HG03139 (cell line): ENCODE measurements around the gene RMRP.

ENCODE experiments used
- ATAC-seq: cut with Tn5 transposase; IDR thresholded peaks from one replicate; pipeline ENCODE4 v1.9.1; 2021; ENCODE audit not compliant: unreplicated experiment

RMRP gene

DNA sequence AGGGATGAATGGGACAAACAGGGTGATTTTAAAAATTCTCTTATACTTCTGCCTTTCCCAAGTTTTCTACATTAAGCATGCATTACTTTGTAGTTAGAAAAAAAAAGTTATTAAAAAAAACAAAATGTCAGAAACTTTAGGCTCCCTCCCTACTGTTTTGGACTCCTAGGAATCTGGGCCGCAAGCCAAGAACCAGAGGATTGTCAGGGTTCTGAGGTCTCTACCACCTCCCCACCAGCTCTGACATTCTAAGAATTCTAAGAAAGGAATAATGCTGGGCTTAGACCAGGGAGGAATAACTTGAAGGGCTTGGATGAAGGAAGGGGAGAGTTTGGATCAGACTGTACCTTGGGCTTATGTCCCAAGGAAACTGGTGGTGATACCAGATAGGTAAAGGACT, 8.2 kb upstream of the RMRP start:
- no peak for ATAC-seq

DNA sequence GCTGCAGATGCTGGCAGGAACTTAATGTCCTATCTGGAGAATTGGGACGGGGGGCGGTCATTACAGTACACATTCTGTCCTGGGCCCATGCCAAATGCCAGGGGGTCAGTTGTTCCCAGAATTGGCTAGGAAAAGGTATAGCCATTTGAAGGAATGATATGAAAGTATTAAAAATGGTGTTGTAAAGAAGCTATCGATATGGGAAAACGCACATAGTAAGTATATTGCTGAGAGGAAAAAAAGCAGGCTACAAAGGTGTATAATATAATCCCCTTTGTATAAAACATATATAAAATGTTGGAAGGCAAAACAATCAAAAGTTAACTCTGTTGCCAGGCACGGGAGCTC, 7.6 kb upstream of the RMRP start:
- ATAC-seq, result no peak

DNA sequence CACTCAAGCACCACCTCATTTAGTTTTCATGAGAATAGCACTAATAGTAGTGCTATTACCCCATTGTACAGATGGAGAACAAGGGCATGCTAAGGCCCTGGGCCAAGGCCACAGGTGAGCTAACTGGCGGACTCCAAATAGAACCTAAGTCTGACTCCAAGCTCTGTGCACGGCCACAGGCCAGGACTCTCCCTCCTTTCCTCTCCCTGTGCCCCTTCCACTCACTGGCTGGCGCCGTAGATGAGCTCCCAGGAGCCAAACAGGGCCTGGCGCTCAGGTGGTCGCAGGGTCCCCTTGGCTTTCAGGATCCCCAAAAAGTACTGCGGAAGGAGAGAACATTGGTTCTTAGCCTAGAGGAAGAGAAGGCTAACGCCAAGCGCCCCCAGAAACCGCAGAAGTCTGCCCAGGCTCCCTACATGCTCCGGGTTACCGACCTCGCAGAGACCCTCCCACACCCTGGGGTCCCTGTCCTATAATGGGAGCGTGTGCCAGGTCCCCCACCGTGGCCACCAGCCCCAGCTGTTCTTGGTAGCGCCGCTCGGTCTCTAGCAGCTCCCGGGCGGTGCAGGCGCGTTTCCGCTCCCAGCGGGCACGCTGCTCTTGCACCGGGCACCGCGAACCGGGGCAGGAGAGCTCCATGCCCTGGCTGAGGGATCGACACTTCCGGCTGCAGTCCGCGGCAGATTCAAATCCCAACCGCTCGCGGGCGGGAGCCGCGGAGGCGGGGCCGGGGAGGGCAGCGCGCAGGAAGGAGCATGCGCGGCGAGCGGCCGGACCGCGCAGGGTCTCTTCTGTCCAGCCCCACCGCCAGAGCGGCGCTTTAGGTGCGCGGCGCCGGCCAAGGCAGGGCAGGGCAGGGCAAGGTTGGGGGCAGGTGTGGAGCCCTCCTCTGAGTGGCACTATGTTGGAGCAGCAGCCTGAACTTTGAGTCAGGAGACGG, 7.0 kb upstream of the RMRP start, which contains the start of gene ARHGEF39:
TSS of gene ARHGEF39 (minus strand) at position 665 of the 940 bp plus-strand sequence. CDS start at position 639, 26 bp downstream.
- peak; percentile 71 for ATAC-seq

DNA sequence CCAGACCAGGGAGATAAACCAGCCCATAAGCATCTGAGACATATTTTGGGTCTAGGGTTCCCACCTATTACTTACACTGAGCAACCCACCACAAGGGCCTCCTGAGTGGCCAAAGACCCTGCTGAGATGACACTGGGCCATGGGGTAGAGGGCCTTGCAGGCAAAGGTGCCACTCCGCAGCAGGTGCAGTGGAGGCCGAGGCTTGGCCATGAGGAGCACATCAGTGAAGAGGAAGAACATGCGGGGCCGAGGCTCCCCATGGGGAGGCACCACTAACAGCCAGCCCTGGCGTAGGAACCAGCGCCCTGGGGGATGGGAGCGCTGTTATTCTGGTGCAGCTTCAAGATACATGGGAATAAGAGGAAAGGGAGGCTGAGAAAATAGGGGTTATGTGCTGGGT, 4.6 kb upstream of the RMRP start:
- ATAC-seq, result no peak

DNA sequence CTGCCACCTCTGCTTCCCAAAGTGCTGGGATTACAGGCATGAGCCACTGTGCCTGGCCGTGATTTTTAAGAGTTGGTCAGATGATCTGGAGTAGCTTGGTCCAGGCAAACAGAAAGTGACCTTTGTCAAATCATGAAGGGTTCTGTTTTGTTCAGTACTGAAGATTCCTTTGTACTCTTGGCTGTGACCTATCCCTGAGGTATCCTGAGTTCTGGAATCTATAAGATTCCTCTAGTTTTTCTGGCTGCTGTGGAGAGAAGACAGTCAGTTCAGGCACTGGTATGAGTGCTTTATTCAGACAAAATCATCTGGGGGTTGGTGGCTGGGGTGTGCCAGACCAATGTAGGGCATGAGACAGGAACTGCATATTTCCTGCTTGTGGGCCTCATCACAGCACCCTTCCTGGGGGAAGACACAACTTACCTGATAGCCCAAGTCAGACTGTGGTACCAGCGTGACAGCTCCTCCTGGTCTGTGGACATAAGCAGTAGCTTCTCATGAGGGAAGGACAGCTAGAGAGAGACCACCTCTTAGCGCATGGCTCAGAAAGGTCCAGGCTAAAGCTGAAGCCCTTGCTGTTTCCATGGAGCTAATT, 4.0 kb upstream of the RMRP start:
- no peak for ATAC-seq

DNA sequence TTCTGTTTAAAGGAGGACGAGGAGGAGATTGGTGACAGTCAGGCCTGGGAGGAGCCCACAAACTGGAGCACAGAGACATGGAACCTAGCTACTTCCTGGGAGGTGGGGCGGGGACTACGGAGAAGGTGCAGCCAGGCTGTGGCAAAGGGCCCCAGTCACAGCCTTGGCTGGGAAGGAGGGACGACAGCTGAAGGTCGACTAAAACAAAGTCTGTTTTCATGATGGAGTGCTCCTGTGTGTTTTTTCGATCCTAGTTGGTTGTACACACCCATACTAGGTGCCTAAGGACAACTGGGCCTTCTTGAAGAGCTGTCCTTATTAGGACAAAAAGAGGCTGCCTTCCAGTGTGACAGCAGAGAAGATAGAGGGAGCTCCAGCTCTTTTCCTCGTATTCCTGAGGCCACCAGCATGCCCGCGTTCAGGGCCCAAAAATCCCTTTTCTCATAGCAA, 3.2 kb upstream of the RMRP start:
- ATAC-seq, result no peak

DNA sequence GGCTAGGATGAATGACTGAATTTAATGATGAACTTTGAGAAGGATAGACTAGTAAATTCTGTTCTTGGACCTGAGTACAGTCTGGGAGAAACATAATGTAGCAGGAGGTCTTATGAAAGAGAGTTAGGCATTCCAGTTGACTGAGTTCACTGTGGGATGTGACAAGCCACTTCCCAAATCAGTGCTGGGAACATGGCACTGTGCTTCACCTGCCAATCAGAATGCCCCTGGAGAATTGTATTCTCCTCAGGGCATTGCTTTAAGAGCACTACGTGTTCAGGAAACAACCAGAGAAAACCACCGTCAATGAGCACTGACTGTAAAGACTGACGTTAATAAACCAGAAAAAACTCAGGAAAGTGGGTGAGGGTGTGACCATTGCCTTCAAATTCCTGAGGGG, 1.5 kb upstream of the RMRP start:
- ATAC-seq, result no peak

DNA sequence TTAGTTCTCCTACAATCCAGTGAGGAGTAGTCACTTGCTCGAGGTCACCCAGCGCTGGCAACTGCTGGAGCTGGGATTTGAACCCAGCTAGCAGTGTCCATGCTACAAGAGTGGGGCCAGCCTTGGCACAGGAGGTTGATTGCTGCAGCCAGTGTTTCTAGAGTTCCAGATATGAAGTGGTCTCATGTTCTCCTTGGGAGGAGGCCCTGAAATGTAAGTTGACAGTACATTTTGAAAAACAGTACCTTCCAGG, 1.1 kb upstream of the RMRP start:
- no peak for ATAC-seq

DNA sequence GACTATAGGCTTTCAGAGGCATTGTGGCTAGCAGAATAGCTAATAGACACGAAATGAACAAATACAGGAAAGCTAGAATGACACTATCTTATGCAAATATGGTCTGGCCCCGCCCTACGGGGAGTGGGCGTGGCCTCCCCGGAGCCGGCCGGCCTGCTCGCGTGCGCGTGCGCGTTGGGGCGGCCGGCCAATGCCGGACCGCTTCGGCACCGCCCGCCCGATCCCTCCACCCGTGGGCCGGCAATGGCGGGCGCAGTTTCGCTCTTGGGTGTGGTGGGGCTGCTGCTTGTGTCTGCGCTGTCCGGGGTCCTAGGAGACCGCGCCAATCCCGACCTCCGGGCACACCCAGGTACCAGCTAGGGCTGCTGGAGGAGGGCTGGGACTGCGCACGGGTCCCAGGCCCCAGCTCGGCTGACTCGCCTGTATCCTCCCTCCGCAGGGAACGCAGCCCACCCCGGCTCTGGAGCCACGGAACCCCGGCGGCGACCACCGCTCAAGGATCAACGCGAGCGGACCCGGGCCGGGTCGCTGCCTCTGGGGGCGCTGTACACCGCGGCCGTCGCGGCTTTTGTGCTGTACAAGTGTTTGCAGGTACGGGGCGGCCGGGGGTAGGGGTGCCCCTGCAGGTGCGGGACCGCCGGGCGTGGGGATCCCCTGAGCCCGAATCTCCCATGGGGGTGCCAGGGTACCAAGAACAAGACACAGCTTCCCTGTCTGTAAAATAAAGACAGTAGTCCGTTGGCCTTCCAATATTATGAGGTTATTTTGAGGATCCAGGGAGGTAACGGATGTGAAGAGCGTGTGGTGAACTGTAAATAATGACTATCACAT, 533 bp upstream of the RMRP start, which contains the start of gene CCDC107:
TSS of gene CCDC107 (plus strand) at position 156 of the 831 bp plus-strand sequence. CDS start at position 244, 88 bp downstream.
- peak; percentile 54 for ATAC-seq

DNA sequence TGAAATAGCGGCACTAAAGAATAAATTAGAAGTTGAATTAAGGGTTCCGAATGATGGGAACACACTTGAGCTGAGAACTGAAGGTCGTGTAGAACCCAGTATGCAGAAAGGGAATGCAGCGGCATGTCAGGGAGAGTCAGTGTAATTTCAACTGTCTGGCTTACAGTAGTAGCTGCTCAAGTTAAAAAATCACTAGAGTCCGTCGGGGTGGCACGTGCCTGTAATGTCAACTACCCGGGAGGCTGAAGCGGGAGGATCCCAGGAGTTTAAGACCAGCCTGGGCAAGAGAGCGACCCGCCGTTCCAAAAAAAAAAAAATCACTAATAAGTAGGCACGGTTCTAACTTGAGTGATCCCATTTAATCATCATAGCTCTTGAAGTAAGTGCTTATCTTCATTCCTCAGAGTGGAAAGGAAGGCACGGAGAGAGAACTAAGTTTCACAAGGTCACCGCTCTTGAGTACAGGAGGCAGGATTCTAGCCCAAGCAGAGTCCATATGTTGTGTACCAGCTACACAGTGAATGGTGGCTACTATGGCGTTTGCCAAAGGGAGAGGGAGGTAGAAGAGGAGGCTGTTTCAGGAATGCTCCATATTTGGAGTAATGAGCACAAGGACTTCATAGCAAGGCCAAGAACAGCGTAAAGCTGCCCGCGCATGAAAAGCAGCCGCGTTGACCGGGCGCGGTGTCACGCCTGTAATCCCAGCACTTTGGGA, 831 bp downstream of the RMRP start:
- ATAC-seq, result no peak

DNA sequence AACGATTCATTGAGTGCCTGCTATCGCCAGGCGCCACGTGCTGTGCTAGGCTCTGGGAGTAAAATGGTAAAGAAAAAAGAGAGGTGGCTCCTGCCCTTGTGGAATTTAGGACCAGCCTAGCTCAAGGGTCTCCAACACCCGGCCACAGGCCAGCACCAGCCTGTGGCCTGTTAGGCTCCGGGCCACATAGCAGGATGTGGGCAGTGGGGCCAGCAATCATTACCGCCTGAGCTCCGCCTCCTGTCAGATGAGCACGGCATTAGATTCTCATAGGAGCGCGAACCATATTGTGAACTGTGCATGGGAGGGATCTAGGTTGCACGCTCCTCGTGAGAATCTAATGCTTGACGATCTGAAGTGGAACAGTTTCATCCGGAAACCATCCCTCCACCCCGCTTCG, 1.5 kb downstream of the RMRP start:
- no peak for ATAC-seq

DNA sequence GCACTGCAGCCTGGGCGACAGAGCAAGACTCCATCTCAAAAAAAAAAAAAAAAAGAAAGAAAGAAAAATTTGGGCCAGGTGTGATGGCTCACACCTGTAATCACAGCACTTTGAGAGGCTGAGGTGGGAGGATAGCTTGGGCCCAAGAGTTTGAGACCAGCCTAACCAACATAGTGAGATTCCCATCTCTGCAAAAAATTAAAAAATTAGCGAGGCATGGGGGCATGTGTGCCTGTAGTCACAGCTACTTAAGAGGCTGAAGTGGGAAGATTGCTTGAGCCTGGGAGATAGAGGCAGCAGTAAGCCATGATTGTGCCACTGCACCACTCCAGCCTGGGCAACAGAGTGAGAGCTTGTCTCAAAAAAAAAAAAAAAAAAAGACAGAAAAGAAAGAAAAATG, 4.2 kb downstream of the RMRP start:
- no peak for ATAC-seq

DNA sequence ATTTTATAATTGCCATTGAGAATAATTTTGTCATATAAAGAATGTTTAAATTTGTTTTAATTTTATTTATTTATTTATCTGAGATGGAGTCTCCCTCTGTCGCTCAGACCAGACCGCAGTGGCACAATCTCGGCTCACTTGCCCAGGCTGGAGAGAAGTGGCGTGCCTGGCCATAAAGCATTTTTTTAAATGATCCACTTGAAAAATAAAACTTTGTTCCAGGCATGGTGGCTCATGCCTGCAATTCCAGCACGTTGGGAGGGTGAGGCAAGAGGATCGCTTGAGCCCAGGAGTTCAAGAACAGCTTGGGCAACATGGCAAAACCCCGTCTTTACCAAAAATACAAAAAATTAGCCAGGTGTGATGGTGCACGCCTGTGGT, 5.0 kb downstream of the RMRP start:
- ATAC-seq, result no peak

DNA sequence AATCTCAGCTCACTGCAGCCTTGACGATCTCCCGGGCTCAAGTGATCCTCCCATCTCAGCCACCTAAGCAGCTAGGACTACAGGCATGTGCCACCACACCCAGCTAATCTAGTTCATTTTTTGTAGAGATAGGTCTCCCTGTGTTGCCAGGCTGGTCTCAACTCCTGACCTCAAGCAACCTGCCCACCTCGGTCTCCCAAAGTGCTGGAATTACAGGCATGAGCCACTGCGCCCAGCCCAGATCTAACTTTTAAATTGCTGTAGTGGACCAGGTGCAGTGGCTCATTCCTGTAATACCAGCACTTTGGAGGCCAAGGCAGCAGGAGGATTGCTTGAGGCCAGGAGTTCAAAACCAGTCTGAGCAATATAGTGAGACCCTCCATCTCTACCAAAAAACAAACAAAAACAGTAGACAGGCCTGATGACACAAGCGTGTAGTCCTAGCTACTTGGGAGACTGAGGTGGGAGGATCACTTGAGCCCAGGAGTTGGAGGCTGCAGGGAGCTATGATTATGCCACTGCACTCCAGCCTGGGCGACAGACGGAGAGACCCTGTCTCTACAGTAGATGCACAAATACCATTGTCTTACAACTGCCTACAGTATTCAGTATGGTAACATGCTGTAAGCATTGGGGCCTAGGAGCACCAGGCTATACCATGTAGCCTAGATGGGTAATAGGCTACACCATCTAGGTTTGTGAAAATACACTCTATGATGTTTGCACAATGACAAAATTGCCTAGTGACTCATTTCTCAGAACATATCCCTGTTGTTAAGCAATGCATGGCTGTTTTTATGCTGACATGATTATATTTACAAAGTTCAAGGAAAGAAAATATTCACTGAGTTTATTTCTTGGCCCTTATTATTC, 5.6 kb downstream of the RMRP start:
- no peak for ATAC-seq

DNA sequence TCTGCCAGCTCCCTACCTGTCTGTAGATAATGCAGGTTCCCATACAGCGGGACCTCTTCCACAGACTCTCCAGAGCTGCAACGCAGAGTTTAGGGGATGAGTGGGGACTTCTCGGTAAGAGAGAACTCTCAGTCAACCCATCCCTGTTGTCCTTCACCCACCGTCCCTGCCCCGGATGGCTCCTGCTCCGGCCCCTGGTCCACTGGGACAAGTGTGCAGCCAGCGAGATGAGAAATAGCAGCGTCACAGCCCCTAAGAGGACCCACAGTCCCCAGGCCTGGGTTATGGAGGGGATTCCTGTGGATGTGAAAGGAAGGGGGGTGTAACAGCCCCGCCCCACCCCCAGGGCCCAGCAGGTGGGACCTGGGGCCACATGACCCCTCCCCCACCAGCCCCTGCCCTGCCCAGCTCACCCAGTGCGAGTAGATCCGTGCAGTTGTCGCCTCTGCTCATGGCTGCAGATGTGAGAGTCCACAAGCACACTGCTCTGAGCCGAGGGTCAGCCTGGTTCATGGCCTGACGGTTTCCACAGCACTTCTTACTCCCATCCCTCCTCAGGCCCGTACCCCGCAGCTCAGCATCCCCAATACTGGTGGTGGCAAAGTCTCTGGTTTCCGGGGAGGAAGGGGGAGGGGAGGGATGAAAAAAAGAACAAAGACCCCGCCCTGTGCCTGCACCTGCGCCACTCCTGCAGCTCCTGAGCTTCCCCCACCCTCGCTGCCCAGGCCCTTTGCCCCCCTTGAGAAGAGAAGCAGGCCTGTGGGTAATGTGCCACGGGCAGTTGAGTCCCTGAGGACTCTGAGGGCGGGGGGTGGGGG, 7.3 kb downstream of the RMRP start, which contains the start of gene SIT1:
TSS of gene SIT1 (minus strand) at position 591 of the 818 bp plus-strand sequence. CDS start at position 513, 78 bp downstream.
- ATAC-seq, result no peak

DNA sequence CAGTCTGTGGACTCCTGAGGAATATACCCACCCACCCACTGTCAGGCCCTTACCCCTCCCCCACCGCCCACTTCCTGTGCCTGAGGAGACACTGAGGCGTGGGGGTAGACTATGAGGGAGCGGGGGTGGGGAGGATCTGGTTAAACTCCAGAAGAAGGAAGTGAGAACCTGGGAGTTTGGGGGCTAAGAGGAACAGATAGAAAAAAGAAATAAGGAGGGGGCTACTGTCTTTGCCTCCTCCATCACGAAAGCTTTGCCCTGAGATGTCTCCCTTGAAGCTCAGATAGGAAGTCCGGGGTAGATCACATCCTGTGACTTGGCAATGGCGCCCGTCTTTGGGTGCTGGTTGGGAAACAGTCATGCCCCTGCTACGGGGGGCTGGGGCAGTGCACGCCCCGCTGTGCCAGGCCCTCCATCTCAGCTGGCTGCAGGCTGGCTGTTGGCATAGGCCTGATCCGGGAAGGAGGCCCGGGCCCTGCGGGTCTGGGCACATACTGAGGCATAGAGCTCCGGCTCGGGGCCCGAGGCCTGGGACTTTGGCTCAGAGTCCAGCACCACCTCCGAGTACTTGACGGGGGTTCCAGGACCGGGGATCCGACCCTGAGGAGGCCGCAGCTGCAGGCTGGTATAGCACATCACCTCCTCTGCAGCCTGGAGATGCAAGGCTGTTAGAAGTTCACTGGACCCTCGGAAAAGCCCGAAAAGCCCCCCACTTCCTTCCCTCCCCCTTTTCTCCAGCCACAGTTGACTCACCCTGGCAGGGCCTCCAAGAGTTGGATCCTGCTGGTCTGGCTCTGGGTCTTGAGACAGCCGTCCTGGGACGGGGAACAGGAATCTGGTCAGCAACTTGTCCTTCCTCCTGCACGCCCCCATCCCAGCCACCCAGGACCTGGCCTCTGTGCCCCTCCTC, 8.1 kb downstream of the RMRP start:
- ATAC-seq, result no peak

DNA sequence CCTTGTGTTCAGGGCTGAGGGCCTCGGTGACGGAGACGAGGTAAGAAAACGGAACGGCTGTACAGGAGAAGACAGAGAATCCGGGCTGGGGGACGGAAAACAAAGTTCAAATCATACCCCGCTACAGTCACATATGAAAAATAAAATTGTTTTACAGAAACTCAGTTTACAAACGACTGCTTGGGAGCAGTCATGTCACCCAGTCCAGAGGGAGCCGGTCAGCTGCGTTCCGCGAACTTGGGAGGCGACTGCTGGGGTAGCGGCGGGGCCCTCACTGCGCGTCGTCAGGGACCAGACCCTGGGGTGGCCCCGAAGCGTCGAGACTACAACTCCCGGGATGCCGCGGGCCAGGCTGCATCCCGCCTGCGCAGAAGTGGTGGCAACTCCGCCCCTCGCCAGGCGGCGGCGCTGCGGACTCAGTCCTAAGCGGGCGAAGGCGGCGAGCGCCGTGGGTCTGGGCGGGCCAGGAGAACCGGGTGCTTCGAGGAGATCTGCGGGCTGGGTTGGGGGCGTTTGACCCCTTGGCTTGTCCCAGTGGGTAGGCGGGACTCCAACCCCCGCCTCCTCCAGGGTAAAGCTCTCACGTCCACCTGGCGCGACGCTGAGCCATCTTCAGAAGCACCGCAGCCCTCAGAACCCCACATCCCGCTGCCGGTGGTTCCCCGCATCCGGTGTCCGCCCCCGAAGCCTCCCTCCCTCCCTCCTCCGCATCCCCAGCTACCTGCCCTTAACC, 11.1 kb downstream of the RMRP start:
- ATAC-seq, result peak; percentile 79
